PC-9 (cell line): ENCODE data around the gene GLS. TPM values are rescaled to one million over a fixed set of nuclear protein-coding genes. Genes with fewer than 3 reads are reported as not detected.

ENCODE experiments used
- BruUV-seq: library from RNA; stranded (reverse); fragments of 400-500 nt; replicated peaks from 2 replicates; lab custom pipeline; 2021; lab: Mats Ljungman, UMichigan
- CTCF ChIA-PET: fragments of 300-600 bp; sonication (Branson Sonifier 250); formaldehyde crosslinking; loops from one replicate; lab custom pipeline; 2022; ENCODE audit warnings: antibody characterized with exemption; lab: Charles Lee
- POLR2A ChIA-PET: fragments of 300-600 bp; sonication (Branson Sonifier 250); formaldehyde crosslinking; loops from one replicate; lab custom pipeline; 2022; ENCODE audit warnings: antibody characterized with exemption; ENCODE audit not compliant: unreplicated experiment; lab: Charles Lee
- DNase-seq, 2 experiments: peaks; one replicate each; pipeline versions ENCODE4 v3.0.0 to v3.0.0-alpha.2; 2015 to 2022; ENCODE audit warnings: mixed read lengths in 1 of 2
- H2AFZ ChIP-seq: fragments of 200-600 bp; sonication (generic); 2 replicates; pipeline ENCODE4 v1.8.1; 2017; ENCODE audit warnings: antibody characterized with exemption
- H3F3A ChIP-seq: fragments of 200-600 bp; sonication (generic); 2 replicates; pipeline ENCODE4 v1.8.1; 2017; ENCODE audit warnings: antibody characterized with exemption, mild to moderate bottlenecking, low read depth; ENCODE audit not compliant: insufficient read depth
- H3K27ac ChIP-seq: fragments of 200-600 bp; sonication (generic); 2 replicates; pipeline ENCODE4 v1.6.1; 2016; ENCODE audit warnings: mixed run types
- H3K27me3 ChIP-seq: fragments of 200-600 bp; sonication (generic); 2 replicates; pipeline ENCODE4 v1.6.1; 2016; ENCODE audit warnings: low read depth, mixed run types; ENCODE audit not compliant: insufficient read depth
- H3K36me3 ChIP-seq: fragments of 200-600 bp; sonication (generic); 2 replicates; pipeline ENCODE4 v1.6.1; 2016; ENCODE audit warnings: low read depth, mixed run types
- H3K4me1 ChIP-seq: fragments of 200-600 bp; sonication (generic); replicated peaks from 2 replicates; pipeline ENCODE4 v1.6.1; 2016; ENCODE audit warnings: mixed run types; ENCODE audit not compliant: insufficient read depth
- H3K4me2 ChIP-seq: fragments of 200-600 bp; sonication (generic); 2 replicates; pipeline ENCODE4 v1.6.1; 2017; ENCODE audit warnings: mixed run types
- H3K4me3 ChIP-seq: fragments of 200-600 bp; sonication (generic); 2 replicates; pipeline ENCODE4 v1.6.1; 2016; ENCODE audit warnings: mixed run types
- H3K79me2 ChIP-seq: fragments of 200-600 bp; sonication (generic); 2 replicates; pipeline ENCODE4 v1.6.1; 2017; ENCODE audit warnings: low read depth, mixed run types
- H3K9me2 ChIP-seq: fragments of 200-600 bp; sonication (generic); 2 replicates; pipeline ENCODE4 v1.8.1; 2017; ENCODE audit warnings: mild to moderate bottlenecking; ENCODE audit not compliant: insufficient read depth
- H3K9me3 ChIP-seq: fragments of 200-600 bp; sonication (generic); 2 replicates; pipeline ENCODE4 v1.8.1; 2016; ENCODE audit warnings: low read depth; ENCODE audit not compliant: insufficient read depth
- H4K20me1 ChIP-seq: fragments of 200-600 bp; sonication (generic); 2 replicates; pipeline ENCODE4 v1.8.1; 2017; ENCODE audit not compliant: insufficient read depth
- CTCF ChIP-seq: fragments of 200-600 bp; sonication (generic); conservative IDR thresholded peaks from 2 replicates; pipeline ENCODE4 v1.6.1; 2017; ENCODE audit warnings: mixed run types, antibody characterized with exemption, mild to moderate bottlenecking, moderate library complexity
- EZH2 ChIP-seq: fragments of 200-600 bp; sonication (generic); IDR thresholded peaks from 2 replicates; pipeline ENCODE4 v1.8.0; 2017; ENCODE audit warnings: antibody characterized with exemption, low read depth
- intact Hi-C: fragments of 100-400 bp; cut with micrococcal nuclease; formaldehyde crosslinking; loops from one replicate; pipeline ENCODE4 v1.10.0; 2022; ENCODE audit not compliant: unreplicated experiment
- total RNA-seq: library from RNA; stranded (reverse); gene quantifications from 2 replicates; pipeline ENCODE4 v1.2.3, GENCODE V29; 2021

The GLS gene
- total RNA-seq, 1 experiment from 2014 or later: 68.5 TPM

- no TSS peak for BruUV-seq
These were observed 32.1 kb downstream of the GLS start for GRCh38 chr2:190912726-190913125.

GRCh38 chr2:190913725-190914124 lies 33.1 kb downstream of the GLS start:
- BruUV-seq: no TSS peak
- Histone ChIP-seq H3K36me3 (peaks cover 17% of the 10 kb centered on the region), H3K79me2 (no peaks in the 10 kb centered on the region), H3K27ac (no peak overlapping the region), H3K9me3 (no peaks in the 10 kb centered on the region), H3K4me2 (no peak overlapping the region), H3K9me2 (no peaks in the 10 kb centered on the region), H3K4me3 (no peak overlapping the region), H3K27me3 (no peaks in the 10 kb centered on the region), H2AFZ (no peak overlapping the region), H3F3A (peaks cover 13% of the 10 kb centered on the region), H3K4me1 (no peaks in the 10 kb centered on the region), H4K20me1 (no peaks in the 10 kb centered on the region)
- intact Hi-C loops: no loop called here
- no peak for TF ChIP-seq CTCF
- TF ChIP-seq EZH2: no peak
- no peak for DNase-seq
- ChIA-PET CTCF (no interaction called here), POLR2A (no interaction called here)

More at GRCh38 chr2:190912726-190913125, 32.1 kb downstream of the GLS start:
- H3K4me3 ChIP-seq: no peak overlapping the region
- peaks cover 10% of the 10 kb centered on the region for H3K36me3 ChIP-seq
- ChIA-PET POLR2A (no interaction called here), CTCF (no interaction called here)
- H3K27ac ChIP-seq: no peak overlapping the region
- intact Hi-C loops: no loop called here
- no peaks in the 10 kb centered on the region for H3K9me2 ChIP-seq
- H3K79me2 ChIP-seq: no peaks in the 10 kb centered on the region
- no peaks in the 10 kb centered on the region for H3K9me3 ChIP-seq
- no peaks in the 10 kb centered on the region for H4K20me1 ChIP-seq
- no peak overlapping the region for H2AFZ ChIP-seq
- no peak overlapping the region for H3K4me2 ChIP-seq
- H3K27me3 ChIP-seq: no peaks in the 10 kb centered on the region
- H3F3A ChIP-seq: peaks cover 8% of the 10 kb centered on the region
- DNase-seq: no peak
- TF ChIP-seq CTCF (no peak), EZH2 (no peak)
- H3K4me1 ChIP-seq: no peaks in the 10 kb centered on the region

GRCh38 chr2:190916829-190917228 lies 36.2 kb downstream of the GLS start:
- ChIA-PET POLR2A (no interaction called here), CTCF (no interaction called here)
- DNase-seq: no peak

More at GRCh38 chr2:190916829-190917228, 36.2 kb downstream of the GLS start:
- Histone ChIP-seq H4K20me1 (no peaks in the 10 kb centered on the region), H3K4me1 (no peaks in the 10 kb centered on the region), H2AFZ (no peak overlapping the region), H3K4me3 (no peak overlapping the region), H3F3A (peaks cover 7% of the 10 kb centered on the region), H3K9me2 (no peaks in the 10 kb centered on the region), H3K79me2 (no peaks in the 10 kb centered on the region), H3K4me2 (no peak overlapping the region), H3K27me3 (no peaks in the 10 kb centered on the region), H3K27ac (no peak overlapping the region), H3K9me3 (no peaks in the 10 kb centered on the region), H3K36me3 (peaks cover 26% of the 10 kb centered on the region)
- TF ChIP-seq CTCF (no peak), EZH2 (no peak)
- intact Hi-C loops: no loop called here
- BruUV-seq: no TSS peak
